HG02870 (cell line): ENCODE data around the gene H2BK1.
A peak's percentile ranks its signal among the peaks of the same experiment; 100 is the strongest.

ENCODE experiments used
- ATAC-seq: cut with Tn5 transposase; IDR thresholded peaks from one replicate; pipeline ENCODE4 v1.9.1; 2021; ENCODE audit warnings: mild to moderate bottlenecking, moderate library complexity; ENCODE audit not compliant: unreplicated experiment

The H2BK1 gene

GRCh38 chr7:151179946-151180345 is 30.3 kb downstream of the H2BK1 start:
- ATAC-seq = no peak

- no peak for ATAC-seq
Measured at GRCh38 chr7:151179287-151179860, 30.9 kb downstream of the H2BK1 start.

- ATAC-seq = no peak
Measured at GRCh38 chr7:151178831-151179230, 31.5 kb downstream of the H2BK1 start.

- no peak for ATAC-seq
Measured at GRCh38 chr7:151178236-151178635, 32.1 kb downstream of the H2BK1 start.

GRCh38 chr7:151177310-151177709 is 33.0 kb downstream of the H2BK1 start:
- ATAC-seq = no peak

GRCh38 chr7:151176401-151176800 is 33.9 kb downstream of the H2BK1 start:
- ATAC-seq = no peak

GRCh38 chr7:151175793-151176311 is 34.4 kb downstream of the H2BK1 start:
- ATAC-seq = no peak

- no peak for ATAC-seq
Measured at GRCh38 chr7:151175047-151175792, 35.1 kb downstream of the H2BK1 start.

GRCh38 chr7:151174246-151175046 is 35.8 kb downstream of the H2BK1 start:
- ATAC-seq = no peak

GRCh38 chr7:151173386-151174245 is 36.7 kb downstream of the H2BK1 start:
- no peak for ATAC-seq

GRCh38 chr7:151172273-151173141 is 37.8 kb downstream of the H2BK1 start:
- peak; percentile 71 for ATAC-seq

GRCh38 chr7:151168787-151169162 is 41.5 kb downstream of the H2BK1 start:
- no peak for ATAC-seq

- no peak for ATAC-seq
Measured at GRCh38 chr7:151168003-151168786, 42.1 kb downstream of the H2BK1 start.

GRCh38 chr7:151167197-151167961 is 42.9 kb downstream of the H2BK1 start, which contains the start of gene GBX1:
Gene GBX1 (minus strand): TSS chr7:151167694. CDS start chr7:151167548, 146 bp downstream.
- no peak for ATAC-seq

GRCh38 chr7:151166629-151167196 is 43.6 kb downstream of the H2BK1 start:
- ATAC-seq = no peak

- no peak for ATAC-seq
Measured at GRCh38 chr7:151161757-151162156, 48.5 kb downstream of the H2BK1 start.
